GM13976 (cell line): ENCODE data around the gene IGSF21.
"Not testable (repeated sequence)": the region's sequence is repeated elsewhere in the genome, so short reads cannot be mapped to it uniquely, and the experiment has no call there.

Source experiments
- DNase-seq: peaks from one replicate; pipeline ENCODE4 v3.0.0; 2012; ENCODE audit warnings: low spot score
- in situ Hi-C: fragments of 300-500 bp; cut with MboI; formaldehyde crosslinking; loops from one replicate; pipeline ENCODE4 v1.12.0; 2022; ENCODE audit warnings: low sequenced_read_pairs, mixed read lengths, inconsistent platforms; ENCODE audit not compliant: unreplicated experiment
- TF ChIP-seq, protein P1 (sequence below): IDR thresholded peaks from 2 replicates; pipeline ENCODE4 v1.5.1; 2012; ENCODE audit warnings: borderline replicate concordance, mild to moderate bottlenecking; ENCODE audit not compliant: insufficient read depth; ENCODE audit errors: extremely low read depth, missing control alignments, control extremely low read depth

The IGSF21 gene

DNA sequence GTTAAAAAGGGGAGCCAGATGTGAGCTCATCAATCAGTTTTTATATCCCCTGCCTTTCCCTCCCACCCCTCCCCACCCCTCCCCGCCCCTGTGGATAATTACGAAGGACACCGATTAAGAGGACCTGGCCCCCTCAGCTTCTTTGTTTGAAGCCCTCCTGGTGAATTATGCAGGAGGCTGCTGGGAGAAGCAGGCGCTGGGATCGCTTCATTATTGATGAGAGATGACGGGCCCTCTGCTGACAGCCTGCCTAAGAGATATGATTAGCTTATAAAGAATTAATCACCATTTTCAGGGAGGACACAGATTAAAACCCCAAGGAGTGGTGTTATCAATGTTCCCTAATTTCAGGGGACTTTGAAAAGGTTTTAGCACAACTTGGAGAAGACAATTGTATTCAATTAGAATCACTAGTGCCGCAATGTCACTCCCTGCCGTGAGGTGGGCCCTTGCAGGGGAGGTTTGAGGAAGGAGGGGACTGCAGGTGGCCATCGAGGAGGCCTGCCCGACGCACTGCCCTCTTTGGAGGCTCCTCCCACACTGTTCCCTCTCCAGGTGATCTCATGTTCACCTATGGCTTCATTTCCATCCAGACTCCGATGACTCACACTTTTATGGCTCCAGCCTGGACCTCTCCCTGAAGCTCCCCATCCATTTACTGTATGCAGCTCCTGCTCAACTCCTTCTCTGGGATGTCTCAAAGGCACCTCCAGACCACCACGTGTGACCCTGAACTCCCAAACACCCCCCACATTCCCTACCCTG, 306.1 kb downstream of the IGSF21 start:
- TF ChIP-seq, protein P1, sequence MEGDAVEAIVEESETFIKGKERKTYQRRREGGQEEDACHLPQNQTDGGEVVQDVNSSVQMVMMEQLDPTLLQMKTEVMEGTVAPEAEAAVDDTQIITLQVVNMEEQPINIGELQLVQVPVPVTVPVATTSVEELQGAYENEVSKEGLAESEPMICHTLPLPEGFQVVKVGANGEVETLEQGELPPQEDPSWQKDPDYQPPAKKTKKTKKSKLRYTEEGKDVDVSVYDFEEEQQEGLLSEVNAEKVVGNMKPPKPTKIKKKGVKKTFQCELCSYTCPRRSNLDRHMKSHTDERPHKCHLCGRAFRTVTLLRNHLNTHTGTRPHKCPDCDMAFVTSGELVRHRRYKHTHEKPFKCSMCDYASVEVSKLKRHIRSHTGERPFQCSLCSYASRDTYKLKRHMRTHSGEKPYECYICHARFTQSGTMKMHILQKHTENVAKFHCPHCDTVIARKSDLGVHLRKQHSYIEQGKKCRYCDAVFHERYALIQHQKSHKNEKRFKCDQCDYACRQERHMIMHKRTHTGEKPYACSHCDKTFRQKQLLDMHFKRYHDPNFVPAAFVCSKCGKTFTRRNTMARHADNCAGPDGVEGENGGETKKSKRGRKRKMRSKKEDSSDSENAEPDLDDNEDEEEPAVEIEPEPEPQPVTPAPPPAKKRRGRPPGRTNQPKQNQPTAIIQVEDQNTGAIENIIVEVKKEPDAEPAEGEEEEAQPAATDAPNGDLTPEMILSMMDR = no peak
- DNase-seq = no peak
- in situ Hi-C loops = no loop called here

DNA sequence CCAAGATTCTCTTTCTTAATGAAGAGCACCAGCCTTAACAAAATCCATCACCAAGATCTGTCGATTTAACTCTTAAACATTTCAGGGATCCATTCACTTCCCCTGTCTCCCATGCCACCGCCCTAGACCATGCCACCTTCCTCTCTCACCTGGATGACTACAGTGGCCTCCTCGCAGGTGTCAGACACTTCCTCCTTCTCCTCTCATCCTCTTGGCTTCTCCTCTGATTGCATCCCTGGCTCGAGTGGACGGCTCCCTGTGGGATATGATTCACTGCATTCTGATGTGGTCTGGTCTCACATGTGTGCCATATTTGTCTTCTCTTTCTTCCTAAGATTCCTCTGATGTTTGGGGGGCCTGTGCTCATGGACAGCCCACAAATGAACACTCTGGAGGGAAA, 306.7 kb downstream of the IGSF21 start:
- in situ Hi-C loops = no loop called here
- DNase-seq = no peak
- TF ChIP-seq, protein P1 = no peak

DNA sequence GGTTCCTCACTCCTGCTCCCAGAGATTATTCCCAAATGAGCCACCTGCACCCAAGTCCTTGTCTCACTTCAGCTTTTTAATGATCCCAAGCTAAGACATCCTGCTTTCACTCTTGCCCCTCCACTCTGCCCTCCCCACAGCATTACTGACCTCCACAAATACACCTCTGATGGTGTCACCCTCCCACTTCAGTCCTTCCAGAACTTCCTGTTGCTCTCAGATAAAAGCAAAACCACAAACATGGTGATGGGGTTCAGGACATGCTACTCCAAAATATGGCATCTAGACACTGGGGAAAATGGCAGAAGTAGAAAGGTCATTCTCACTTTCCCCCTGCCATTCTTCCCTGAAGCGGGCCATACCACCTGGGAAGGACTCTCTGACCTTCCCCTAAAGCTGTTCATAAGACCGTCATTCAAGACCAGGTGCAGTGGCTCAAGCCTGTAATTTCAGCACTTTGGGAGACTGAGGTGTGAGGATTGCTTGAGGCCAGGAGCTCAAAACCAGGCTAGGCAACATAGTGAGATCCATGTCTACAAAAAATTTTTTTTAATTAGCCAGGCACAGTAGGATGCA, 307.4 kb downstream of the IGSF21 start:
- in situ Hi-C loops = no loop called here
- TF ChIP-seq, protein P1 = no peak
- no peak for DNase-seq

DNA sequence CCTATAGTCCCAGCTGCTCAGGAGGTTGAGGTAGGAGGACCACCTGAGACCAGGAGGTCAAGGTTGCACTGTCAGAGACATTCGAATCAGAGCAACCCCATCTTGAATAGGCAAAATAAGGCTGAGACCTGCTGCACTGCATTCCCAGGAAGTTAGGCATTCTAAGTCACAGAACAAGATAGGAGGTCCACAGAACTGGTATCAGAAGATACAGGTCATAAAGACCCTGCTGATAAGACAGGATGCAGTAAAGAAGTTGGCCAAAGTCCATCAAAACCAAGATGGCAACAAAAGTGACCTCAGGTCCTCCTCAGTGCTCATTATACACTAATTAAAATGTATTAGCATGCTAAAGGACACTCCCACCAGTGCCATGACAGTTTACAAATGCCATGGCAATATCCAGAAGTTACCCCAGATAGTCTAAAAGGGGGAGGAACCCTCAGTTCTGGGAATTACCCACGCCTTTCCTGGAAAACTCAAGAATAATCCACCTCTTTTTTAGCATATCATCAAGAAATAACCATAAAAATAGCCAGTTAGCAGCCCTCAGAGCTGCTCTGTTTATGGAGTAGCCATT, 307.9 kb downstream of the IGSF21 start:
- DNase-seq = no peak
- in situ Hi-C loops = no loop called here
- TF ChIP-seq, protein P1 = no peak

DNA sequence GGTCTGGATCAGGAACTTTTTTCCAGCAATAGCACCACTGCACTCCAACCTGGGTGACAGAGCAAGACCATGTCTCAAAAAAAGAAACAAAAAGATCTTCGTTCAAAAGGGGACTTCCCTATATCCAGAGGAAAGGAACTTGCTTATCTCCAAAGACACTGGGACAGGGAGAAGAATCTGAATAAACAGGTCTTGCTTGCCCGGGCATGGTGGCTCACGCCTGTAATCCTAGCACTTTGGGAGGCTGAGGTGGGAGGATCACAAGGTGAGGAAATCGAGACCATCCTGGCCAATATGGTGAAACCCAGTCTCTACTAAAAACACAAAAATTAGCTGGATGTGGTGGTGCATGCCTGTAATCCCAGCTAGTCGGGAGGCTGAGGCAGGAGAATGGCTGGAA, 308.5 kb downstream of the IGSF21 start:
- in situ Hi-C loops, DNase-seq: not testable (repeated sequence)

DNA sequence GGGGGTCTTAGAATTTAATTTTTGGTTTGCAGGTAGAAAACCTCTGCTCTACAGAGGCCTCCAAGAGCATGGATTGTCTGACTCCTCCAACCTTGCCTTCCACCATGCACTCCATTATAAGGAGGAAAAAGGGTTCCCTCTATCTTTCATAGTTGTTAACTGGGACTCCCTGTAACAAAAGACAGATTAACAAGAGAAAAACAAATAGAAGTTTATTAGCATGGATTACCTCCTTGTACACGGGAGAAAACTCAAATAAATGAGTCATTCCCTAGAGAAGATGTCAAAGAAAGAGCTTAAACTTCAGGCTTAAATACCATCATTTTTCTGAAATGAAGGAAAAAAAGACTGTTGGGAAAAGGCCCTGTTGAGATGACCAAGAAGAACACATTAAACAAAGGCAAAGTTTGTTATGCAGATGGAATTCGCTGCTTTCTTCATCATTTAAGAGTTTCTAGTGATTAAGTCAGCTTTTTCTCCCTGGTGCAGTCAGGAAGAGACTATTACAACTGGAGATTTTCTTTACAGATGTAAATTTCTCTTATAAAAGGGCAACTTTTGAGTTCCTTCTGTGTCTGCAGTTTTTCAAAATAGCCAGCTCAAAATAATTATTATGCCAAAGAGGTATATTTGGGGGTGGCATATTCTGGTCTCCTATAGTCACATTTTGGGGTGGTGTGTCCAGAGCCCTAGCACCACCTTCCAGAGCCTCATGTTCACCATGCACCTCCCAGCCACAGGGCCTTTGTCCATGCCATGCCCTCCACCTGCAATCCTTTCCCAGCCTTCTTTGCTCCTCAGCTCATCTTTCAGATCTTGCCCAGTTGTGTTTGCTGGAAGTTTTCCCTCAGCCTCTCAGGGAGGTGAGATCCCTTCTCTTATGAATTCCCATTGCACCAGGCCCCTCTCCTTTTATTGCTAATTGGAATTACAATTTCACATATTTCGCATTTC, 310.0 kb downstream of the IGSF21 start:
- in situ Hi-C loops = no loop called here
- DNase-seq = no peak
- TF ChIP-seq, protein P1 = no peak
